Kasumi-1 (cell line): ENCODE measurements around the gene SCUBE1.

Experiments used
- DNase-seq, 2 experiments: peaks; one replicate each; lab custom pipeline; 2025; lab: John Stamatoyannopoulos, UW

Gene SCUBE1

GRCh38 chr22:43277987-43278601 lies 65.1 kb downstream of the SCUBE1 start:
- peak in 1 of 2 experiments; percentile 20 for DNase-seq

GRCh38 chr22:43277091-43277490 lies 66.1 kb downstream of the SCUBE1 start:
- no peak for DNase-seq

- no peak for DNase-seq
Measured at GRCh38 chr22:43276321-43276720, 66.9 kb downstream of the SCUBE1 start.

- peak; percentile 95 to 96 for DNase-seq
Measured at GRCh38 chr22:43275545-43276317, 67.4 kb downstream of the SCUBE1 start.

- no peak for DNase-seq
Measured at GRCh38 chr22:43274595-43275240, 68.5 kb downstream of the SCUBE1 start.

- peak; percentile 70 for DNase-seq
Measured at GRCh38 chr22:43273902-43274484, 69.2 kb downstream of the SCUBE1 start.

GRCh38 chr22:43272869-43273318 lies 70.3 kb downstream of the SCUBE1 start:
- DNase-seq, result no peak

GRCh38 chr22:43272301-43272700 lies 70.9 kb downstream of the SCUBE1 start:
- DNase-seq, result no peak

GRCh38 chr22:43270949-43271348 lies 72.2 kb downstream of the SCUBE1 start:
- DNase-seq, result no peak

- peak in 1 of 2 experiments; percentile 12 for DNase-seq
Measured at GRCh38 chr22:43270314-43270908, 72.8 kb downstream of the SCUBE1 start.

- no peak for DNase-seq
Measured at GRCh38 chr22:43269646-43270045, 73.5 kb downstream of the SCUBE1 start.

GRCh38 chr22:43269246-43269645 lies 73.9 kb downstream of the SCUBE1 start:
- no peak for DNase-seq

GRCh38 chr22:43267981-43268660 lies 75.1 kb downstream of the SCUBE1 start:
- DNase-seq, result no peak

- DNase-seq, result no peak
Measured at GRCh38 chr22:43267332-43267980, 75.7 kb downstream of the SCUBE1 start.

GRCh38 chr22:43266076-43266475 lies 77.1 kb downstream of the SCUBE1 start:
- DNase-seq, result no peak

- DNase-seq, result peak; percentile 97 to 98
Measured at GRCh38 chr22:43263645-43264514, 79.3 kb downstream of the SCUBE1 start.

- DNase-seq, result peak; percentile 75 to 78
Measured at GRCh38 chr22:43262990-43263644, 80.1 kb downstream of the SCUBE1 start.

- DNase-seq, result no peak
Measured at GRCh38 chr22:43260331-43261231, 82.6 kb downstream of the SCUBE1 start.
